ENCODE data around the gene AOAH.
A peak's percentile ranks its signal among the peaks of the same experiment; 100 is the strongest.

The AOAH gene

DNA sequence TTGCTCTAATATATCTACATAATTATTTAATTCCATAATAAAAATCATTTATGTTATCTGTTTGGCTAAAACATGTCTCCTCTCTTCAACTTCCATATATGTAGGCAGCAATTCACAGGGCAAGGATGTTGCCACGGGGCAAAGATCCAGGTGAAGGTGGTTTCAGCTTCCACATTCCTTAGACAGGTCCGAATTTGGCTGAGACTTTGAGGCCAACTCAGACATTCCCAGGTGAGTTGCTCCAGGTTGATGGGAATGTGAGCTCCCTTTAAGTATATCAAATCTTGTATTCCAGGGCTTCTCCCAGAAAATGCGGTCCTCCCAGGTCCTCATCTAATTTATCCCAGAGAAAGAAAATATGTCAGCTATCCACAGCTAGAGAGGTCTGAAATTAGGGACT is 15.1 kb upstream of the AOAH start:
- Histone ChIP-seq H3K4me2 (ENCODE audit: low read depth, low read length, poor library complexity, severe bottlenecking) (no peak overlapping the region), H3K9me3 (ENCODE audit: insufficient read depth, low read depth, low read length) (no peaks in the 10 kb centered on the region), H3K79me2 (ENCODE audit: insufficient read depth, low read length) (no peaks in the 10 kb centered on the region), H3K36me3 (ENCODE audit: insufficient read depth, low read length) (no peaks in the 10 kb centered on the region), H3F3A (ENCODE audit: low read depth) (no peaks in the 10 kb centered on the region), H4K20me1 (ENCODE audit: insufficient read depth, low read length, poor library complexity, severe bottlenecking) (no peaks in the 10 kb centered on the region), H2AFZ (ENCODE audit: low read length) (no peak overlapping the region), H3K4me3 (ENCODE audit: low read length, poor library complexity, severe bottlenecking) (no peak overlapping the region), H3K4me1 (ENCODE audit: insufficient read depth, low read length, poor library complexity, severe bottlenecking) (peaks cover 22% of the 10 kb centered on the region), H3K27me3 (ENCODE audit: insufficient read depth, low read length, poor library complexity, severe bottlenecking) (no peaks in the 10 kb centered on the region), H3K9me2 (replicated peaks; ENCODE audit: low read depth, low read length) (no peaks in the 10 kb centered on the region), H3K9ac (ENCODE audit: low read depth, low read length, poor library complexity, severe bottlenecking) (no peak overlapping the region)
- TF ChIP-seq EZH2phosphoT487 (IDR thresholded peaks at IDR 0.05; ENCODE audit: borderline replicate concordance) (no peak), CTCF (conservative IDR thresholded peaks at IDR 0.05; ENCODE audit: low read length) (no peak)

GRCh38 chr7:36736899-36737211 is 12.6 kb upstream of the AOAH start:
- TF ChIP-seq EZH2phosphoT487 (IDR thresholded peaks at IDR 0.05; ENCODE audit: borderline replicate concordance) (no peak), CTCF (conservative IDR thresholded peaks at IDR 0.05; ENCODE audit: low read length) (no peak)
- Histone ChIP-seq H3K79me2 (ENCODE audit: insufficient read depth, low read length) (no peaks in the 10 kb centered on the region), H3K9me2 (replicated peaks; ENCODE audit: low read depth, low read length) (no peaks in the 10 kb centered on the region), H4K20me1 (ENCODE audit: insufficient read depth, low read length, poor library complexity, severe bottlenecking) (no peaks in the 10 kb centered on the region), H3K36me3 (ENCODE audit: insufficient read depth, low read length) (no peaks in the 10 kb centered on the region), H3K4me3 (ENCODE audit: low read length, poor library complexity, severe bottlenecking) (no peak overlapping the region), H3K9me3 (ENCODE audit: insufficient read depth, low read depth, low read length) (no peaks in the 10 kb centered on the region), H3K27me3 (ENCODE audit: insufficient read depth, low read length, poor library complexity, severe bottlenecking) (no peaks in the 10 kb centered on the region), H2AFZ (ENCODE audit: low read length) (peak overlapping the region; percentile 19; the same call in 1 of the 2 replicates), H3F3A (ENCODE audit: low read depth) (no peaks in the 10 kb centered on the region), H3K4me2 (ENCODE audit: low read depth, low read length, poor library complexity, severe bottlenecking) (peak overlapping the region; percentile 36), H3K9ac (ENCODE audit: low read depth, low read length, poor library complexity, severe bottlenecking) (no peak overlapping the region), H3K4me1 (ENCODE audit: insufficient read depth, low read length, poor library complexity, severe bottlenecking) (peaks cover 22% of the 10 kb centered on the region)

- Histone ChIP-seq H3K4me3 (ENCODE audit: low read length, poor library complexity, severe bottlenecking) (no peak overlapping the region), H3K9ac (ENCODE audit: low read depth, low read length, poor library complexity, severe bottlenecking) (no peak overlapping the region), H3K4me1 (ENCODE audit: insufficient read depth, low read length, poor library complexity, severe bottlenecking) (peaks cover 22% of the 10 kb centered on the region), H4K20me1 (ENCODE audit: insufficient read depth, low read length, poor library complexity, severe bottlenecking) (no peaks in the 10 kb centered on the region), H3K9me2 (replicated peaks; ENCODE audit: low read depth, low read length) (no peaks in the 10 kb centered on the region), H3K4me2 (ENCODE audit: low read depth, low read length, poor library complexity, severe bottlenecking) (peak overlapping the region; percentile 36), H3F3A (ENCODE audit: low read depth) (no peaks in the 10 kb centered on the region), H2AFZ (ENCODE audit: low read length) (0 out of 2 replicates have a peak overlapping the region, but pooled peaks have one; percentile 4), H3K36me3 (ENCODE audit: insufficient read depth, low read length) (no peaks in the 10 kb centered on the region), H3K9me3 (ENCODE audit: insufficient read depth, low read depth, low read length) (no peaks in the 10 kb centered on the region), H3K27me3 (ENCODE audit: insufficient read depth, low read length, poor library complexity, severe bottlenecking) (no peaks in the 10 kb centered on the region), H3K79me2 (ENCODE audit: insufficient read depth, low read length) (no peaks in the 10 kb centered on the region)
- TF ChIP-seq CTCF (conservative IDR thresholded peaks at IDR 0.05; ENCODE audit: low read length) (no peak), EZH2phosphoT487 (IDR thresholded peaks at IDR 0.05; ENCODE audit: borderline replicate concordance) (no peak)
Measured at GRCh38 chr7:36736090-36736898, 12.0 kb upstream of the AOAH start.

All from Loucy (cell line).